CD4-positive, alpha-beta T cell (primary cell): ENCODE measurements around the gene BCAS1. TPM values are rescaled to one million over a fixed set of nuclear protein-coding genes. Genes with fewer than 3 reads are reported as not detected.

Source experiments
- ATAC-seq: fragments of 200-7000 bp; cut with Tn5 transposase; one replicate; pipeline ENCODE4 v1.10.0; 2022; ENCODE audit warnings: mild to moderate bottlenecking; ENCODE audit not compliant: poor library complexity
- CTCF ChIA-PET: fragments of 350-600 bp; sonication (Branson Sonifier 250); formaldehyde crosslinking; loops from one replicate; lab custom pipeline; 2021; ENCODE audit warnings: antibody characterized with exemption, inconsistent platforms; lab: Charles Lee
- POLR2A ChIA-PET: fragments of 350-600 bp; sonication (Branson Sonifier 250); formaldehyde crosslinking; loops from one replicate; lab custom pipeline; 2021; ENCODE audit warnings: antibody characterized with exemption, inconsistent platforms; lab: Charles Lee
- DNase-seq, 14 experiments: peaks; one replicate each; pipeline ENCODE4 v3.0.0-alpha.2; 2013 to 2020; ENCODE audit warnings: mixed read lengths in 2 of 14
- H3K27ac ChIP-seq, 2 donors: one replicate each; pipeline versions ENCODE4 v1.5.1 to v1.7.0; 2013; ENCODE audit warnings: low read length in 2 of 2, low read depth in 1 of 2, mild to moderate bottlenecking in 1 of 2
- H3K27me3 ChIP-seq, 2 experiments: 1 replicate in 1 of 2; 2 replicates in 1 of 2; pipeline versions ENCODE4 v1.6.1 to v1.7.0; 2013; ENCODE audit warnings: low read length in 2 of 2, control low read depth in 1 of 2, mild to moderate bottlenecking in 1 of 2, moderate library complexity in 1 of 2; ENCODE audit not compliant: insufficient read depth in 2 of 2, control insufficient read depth in 1 of 2
- H3K36me3 ChIP-seq: one replicate; pipeline ENCODE4 v1.6.1; 2013; ENCODE audit warnings: low read length, control low read depth; ENCODE audit not compliant: insufficient read depth
- H3K4me1 ChIP-seq: one replicate; pipeline ENCODE4 v1.6.1; 2013; ENCODE audit warnings: low read length, control low read depth; ENCODE audit not compliant: insufficient read depth
- H3K4me3 ChIP-seq: one replicate; pipeline ENCODE4 v1.5.1; 2013; ENCODE audit warnings: mild to moderate bottlenecking, low read length, moderate library complexity
- H3K9me3 ChIP-seq, 2 experiments: 1 replicate in 1 of 2; 2 replicates in 1 of 2; pipeline versions ENCODE4 v1.6.1 to v1.7.0; 2013; ENCODE audit warnings: low read length in 2 of 2, mild to moderate bottlenecking in 2 of 2, control low read depth in 1 of 2, moderate library complexity in 1 of 2; ENCODE audit not compliant: control insufficient read depth in 1 of 2, insufficient read depth in 1 of 2
- H3K27ac Mint-ChIP-seq: one replicate; pipeline ENCODE4 v1.8.0; 2020; ENCODE audit warnings: mixed read lengths
- H3K27me3 Mint-ChIP-seq: one replicate; pipeline ENCODE4 v1.8.0; 2021; ENCODE audit warnings: mixed read lengths
- H3K36me3 Mint-ChIP-seq: one replicate; pipeline ENCODE4 v1.8.0; 2021; ENCODE audit warnings: low read depth, mixed read lengths
- H3K4me1 Mint-ChIP-seq: one replicate; pipeline ENCODE4 v1.8.0; 2021; ENCODE audit warnings: low read depth, mixed read lengths
- H3K4me3 Mint-ChIP-seq: one replicate; pipeline ENCODE4 v1.8.0; 2020; ENCODE audit warnings: mild to moderate bottlenecking, mixed read lengths
- H3K9me3 Mint-ChIP-seq: one replicate; pipeline ENCODE4 v1.8.0; 2020; ENCODE audit warnings: mixed read lengths
- CTCF ChIP-seq: fragments of 200-600 bp; IDR thresholded peaks from one replicate; pipeline ENCODE4 v1.8.0; 2022; ENCODE audit warnings: antibody characterized with exemption, mild to moderate bottlenecking
- intact Hi-C, 2 experiments: fragments of 100-400 bp; cut with DNase I in 1 of 2; cut with micrococcal nuclease in 1 of 2; formaldehyde crosslinking; loops; one replicate each; pipeline versions ENCODE4 v1.15.1 to v1.9.0; 2023 to 2025; cut with DNase I, micrococcal nuclease
- total RNA-seq, 174 experiments: library from RNA in 2 of 174; stranded (reverse) in 2 of 174; gene quantifications; one replicate each; pipeline ENCODE4 v1.2.3 and lab custom pipeline; 2021 to 2026

Gene BCAS1
- total RNA-seq, 2 experiments from 2014 or later = 0.20 to 0.27 TPM

GRCh38 chr20:53904261-53904660 lies 166.1 kb downstream of the BCAS1 start:
- Histone ChIP-seq H3K27ac (no peak overlapping the region), H3K36me3 (no peaks in the 10 kb centered on the region), H3K27me3 (no peaks in the 10 kb centered on the region), H3K9me3 (no peaks in the 10 kb centered on the region), H3K4me3 (no peak overlapping the region), H3K4me1 (peaks cover 11% of the 10 kb centered on the region)
- Mint-ChIP-seq H3K36me3 (no peaks in the 10 kb centered on the region), H3K4me1 (peaks cover 32% of the 10 kb centered on the region), H3K27ac (no peak overlapping the region), H3K27me3 (no peaks in the 10 kb centered on the region), H3K4me3 (no peak overlapping the region), H3K9me3 (no peaks in the 10 kb centered on the region)
- intact Hi-C loops = no loop called here
- CTCF ChIA-PET = no interaction called here
- no peak for TF ChIP-seq CTCF
- POLR2A ChIA-PET = no interaction called here
- ATAC-seq (no peak), DNase-seq (no peak)

DNA sequence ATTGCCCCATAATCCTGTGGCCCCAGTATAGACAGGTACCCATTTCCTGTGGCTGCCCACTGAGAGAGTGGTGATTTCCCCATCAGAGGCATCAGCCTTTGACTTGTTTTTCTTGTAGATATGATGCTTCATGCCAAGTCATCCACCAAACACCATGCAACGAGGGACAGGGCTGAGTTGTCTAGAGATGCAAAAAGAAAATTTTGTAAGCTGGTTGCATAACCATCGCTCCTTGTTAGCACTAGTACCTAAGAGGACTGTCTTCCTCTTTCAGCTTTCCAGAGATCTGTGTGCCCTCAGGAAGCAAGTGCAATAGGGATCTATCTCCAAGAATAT lies 166.8 kb downstream of the BCAS1 start:
- H3K27me3 Mint-ChIP-seq = no peaks in the 10 kb centered on the region
- H3K27me3 ChIP-seq = no peaks in the 10 kb centered on the region
- peaks cover 38% of the 10 kb centered on the region for H3K4me1 Mint-ChIP-seq
- H3K9me3 Mint-ChIP-seq = no peaks in the 10 kb centered on the region
- no peaks in the 10 kb centered on the region for H3K9me3 ChIP-seq
- peaks cover 15% of the 10 kb centered on the region for H3K4me1 ChIP-seq
- no peaks in the 10 kb centered on the region for H3K36me3 Mint-ChIP-seq
- CTCF ChIA-PET = interaction anchor here (1.4 kb wide), 1 partner anchor 28 kb away, joined by 3 read pairs; no protein-coding TSS in a partner anchor
- DNase-seq (peak in 1 of 14 experiments; percentile 63), ATAC-seq (no peak)
- no peaks in the 10 kb centered on the region for H3K36me3 ChIP-seq
- H3K27ac Mint-ChIP-seq = no peak overlapping the region
- TF ChIP-seq CTCF = no peak
- no peak overlapping the region for H3K4me3 ChIP-seq
- intact Hi-C loops = no loop called here
- H3K27ac ChIP-seq = no peak overlapping the region
- POLR2A ChIA-PET = no interaction called here
- no peak overlapping the region for H3K4me3 Mint-ChIP-seq

DNA sequence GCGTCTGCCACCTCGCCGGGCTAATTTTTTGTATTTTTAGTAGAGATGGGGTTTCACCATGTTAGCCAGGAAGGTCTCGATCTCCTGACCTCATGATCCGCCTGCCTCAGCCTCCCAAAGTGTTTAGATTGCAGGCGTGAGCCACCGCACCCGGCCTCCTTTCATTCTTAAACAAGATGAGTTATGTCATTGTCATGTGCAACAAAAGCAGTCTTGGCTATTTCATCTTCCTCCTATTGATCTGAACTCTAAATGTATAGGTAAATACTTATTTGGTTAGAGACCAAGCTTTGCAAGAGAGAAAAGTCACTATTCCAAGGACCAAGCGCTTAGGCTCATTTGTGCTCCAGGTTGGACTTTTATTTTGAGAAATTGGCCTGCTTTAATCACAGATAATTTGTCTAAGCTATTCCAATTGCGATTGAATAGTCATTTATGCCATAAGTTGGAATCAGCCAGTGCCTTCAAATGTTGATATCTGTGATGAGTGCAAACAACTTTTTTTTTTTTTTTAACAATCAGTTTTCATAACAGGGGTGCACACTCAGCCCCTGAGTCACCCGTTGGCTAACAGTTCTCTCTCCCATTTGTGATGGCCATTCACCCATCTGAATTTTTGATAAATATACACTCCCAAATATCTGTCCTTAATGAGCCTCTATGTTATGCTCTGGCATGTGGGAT lies 167.3 kb downstream of the BCAS1 start:
- no peak for ATAC-seq
- DNase-seq = peak in 1 of 14 experiments; percentile 45
- CTCF ChIA-PET = interaction anchor here (1.4 kb wide), 1 partner anchor 28 kb away, joined by 3 read pairs; no protein-coding TSS in a partner anchor
- no peak overlapping the region for H3K4me3 ChIP-seq
- no peaks in the 10 kb centered on the region for H3K9me3 Mint-ChIP-seq
- H3K27me3 Mint-ChIP-seq = no peaks in the 10 kb centered on the region
- no peak for TF ChIP-seq CTCF
- no peak overlapping the region for H3K4me3 Mint-ChIP-seq
- no peak overlapping the region for H3K27ac Mint-ChIP-seq
- intact Hi-C loops = no loop called here
- POLR2A ChIA-PET = no interaction called here
- no peaks in the 10 kb centered on the region for H3K9me3 ChIP-seq
- H3K27ac ChIP-seq = no peak overlapping the region
- no peaks in the 10 kb centered on the region for H3K36me3 Mint-ChIP-seq
- H3K27me3 ChIP-seq = no peaks in the 10 kb centered on the region
- peaks cover 15% of the 10 kb centered on the region for H3K4me1 ChIP-seq
- H3K36me3 ChIP-seq = no peaks in the 10 kb centered on the region
- H3K4me1 Mint-ChIP-seq = peaks cover 44% of the 10 kb centered on the region
